AG10803 (cell line): Measurements from ENCODE around the gene BTRC.
A peak's percentile ranks its signal among the peaks of the same experiment; 100 is the strongest.
"Not testable (repeated sequence)": the region's sequence is repeated elsewhere in the genome, so short reads cannot be mapped to it uniquely, and the experiment has no call there.

ENCODE experiments used
- DNase-seq: peaks from one replicate; pipeline ENCODE4 v3.0.0; 2010; ENCODE audit warnings: low read depth
- H3K4me3 ChIP-seq: 2 replicates; pipeline ENCODE4 v1.5.1; 2011; ENCODE audit warnings: mild to moderate bottlenecking, low read length, control low read depth
- CTCF ChIP-seq: conservative IDR thresholded peaks from 2 replicates; pipeline ENCODE4 v1.5.1; 2011; ENCODE audit warnings: mild to moderate bottlenecking, low read length, control low read depth, inconsistent platforms

BTRC gene

GRCh38 chr10:101351477-101351876, 2.5 kb upstream of the BTRC start:
- no peak for TF ChIP-seq CTCF
- H3K4me3 ChIP-seq: no peak overlapping the region
- no peak for DNase-seq

DNA sequence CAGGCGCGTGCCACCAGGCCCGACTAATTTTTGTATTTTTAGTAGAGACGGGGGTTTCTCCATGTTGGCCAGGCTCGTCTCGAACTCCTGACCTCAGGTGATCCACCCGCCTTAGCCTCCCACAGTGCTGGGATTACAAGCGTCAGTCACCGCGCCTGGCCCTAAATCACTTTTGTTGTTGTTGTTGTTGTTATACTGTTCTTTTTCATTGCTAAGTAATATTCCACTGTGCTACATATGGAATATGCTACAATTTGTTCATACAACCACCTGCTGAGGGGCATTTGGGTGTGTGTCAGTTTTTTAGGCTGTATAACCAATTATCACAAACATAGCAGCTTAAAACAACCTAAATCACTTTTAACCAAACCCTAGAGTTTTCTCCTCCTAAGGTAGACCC, 1.1 kb upstream of the BTRC start:
- not testable (repeated sequence) for DNase-seq, H3K4me3 ChIP-seq

DNA sequence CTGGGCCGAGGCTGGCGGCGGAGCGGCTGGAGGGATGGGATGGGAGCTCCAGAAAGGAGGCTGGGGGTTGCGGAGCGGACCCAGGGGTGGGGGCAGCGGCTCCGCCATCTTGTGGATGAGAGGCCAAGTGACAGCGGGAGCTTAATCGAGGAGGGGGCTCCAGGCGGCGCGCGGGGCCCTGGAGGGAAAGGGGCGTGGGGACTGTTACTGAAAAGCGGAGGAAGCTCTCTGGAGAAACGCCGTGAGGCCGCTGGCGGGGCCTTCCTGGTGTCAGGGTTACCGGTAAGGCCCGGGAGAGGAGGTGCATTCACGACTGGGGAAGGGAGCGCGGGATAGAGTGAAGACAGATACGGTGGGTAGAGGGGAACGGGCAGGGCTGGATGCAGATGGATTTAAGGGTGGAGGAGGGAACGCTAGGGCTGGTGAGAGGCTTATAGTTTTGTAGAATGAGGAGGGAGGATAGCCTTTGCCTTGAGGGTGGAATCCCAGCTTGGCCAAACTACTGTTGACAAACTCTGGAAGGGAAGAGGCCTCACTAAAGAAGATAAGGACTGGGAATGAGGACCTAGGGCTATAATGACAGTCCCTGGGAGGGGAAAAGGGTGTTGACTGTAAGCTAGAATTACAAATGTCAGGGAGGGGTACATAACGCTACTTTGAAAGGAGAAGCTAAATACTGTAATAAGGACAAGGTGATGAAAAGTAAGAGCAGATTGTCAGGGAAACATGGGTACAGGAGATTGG, 535 bp downstream of the BTRC start:
- no peak for TF ChIP-seq CTCF
- DNase-seq: peak; percentile 48
- peak overlapping the region; percentile 83 for H3K4me3 ChIP-seq

GRCh38 chr10:101355072-101355706, 1.2 kb downstream of the BTRC start:
- H3K4me3 ChIP-seq: peak overlapping the region; percentile 83
- TF ChIP-seq CTCF: no peak
- DNase-seq: no peak

GRCh38 chr10:101356132-101356531, 2.2 kb downstream of the BTRC start:
- no peak for TF ChIP-seq CTCF
- no peak for DNase-seq
- no peak overlapping the region for H3K4me3 ChIP-seq

- TF ChIP-seq CTCF: no peak
- no peak for DNase-seq
- no peak overlapping the region for H3K4me3 ChIP-seq
Measured at GRCh38 chr10:101357958-101358357, 4.0 kb downstream of the BTRC start.

DNA sequence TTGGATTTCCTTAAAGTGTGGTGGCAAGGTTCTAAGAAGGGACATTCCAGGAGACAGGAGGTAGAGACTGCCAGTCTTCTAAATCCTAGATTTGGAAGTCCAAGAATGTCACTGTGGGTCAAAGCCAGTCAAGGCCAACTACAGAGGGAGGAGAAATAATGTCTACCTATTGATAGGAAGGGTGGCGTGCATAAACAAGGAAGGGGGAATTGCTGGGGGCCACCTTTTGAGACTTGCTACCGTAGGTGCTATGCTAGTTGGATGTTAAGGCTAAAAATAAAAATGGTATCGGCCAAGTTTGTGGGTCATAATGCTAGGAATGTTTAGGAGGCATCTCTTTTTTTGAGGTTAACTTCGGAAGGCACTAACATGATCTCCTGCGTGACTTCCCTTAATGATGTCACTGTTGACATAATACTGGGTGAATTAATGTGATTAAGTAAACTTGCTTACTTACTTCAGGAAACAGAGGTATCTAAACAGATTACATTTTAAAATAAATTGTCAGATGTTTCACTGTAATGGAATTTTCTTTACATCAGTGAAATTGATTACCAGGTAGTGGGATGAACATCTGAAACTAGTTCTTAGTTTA, 4.8 kb downstream of the BTRC start:
- DNase-seq: peak; percentile 13
- H3K4me3 ChIP-seq: no peak overlapping the region
- TF ChIP-seq CTCF: no peak

DNA sequence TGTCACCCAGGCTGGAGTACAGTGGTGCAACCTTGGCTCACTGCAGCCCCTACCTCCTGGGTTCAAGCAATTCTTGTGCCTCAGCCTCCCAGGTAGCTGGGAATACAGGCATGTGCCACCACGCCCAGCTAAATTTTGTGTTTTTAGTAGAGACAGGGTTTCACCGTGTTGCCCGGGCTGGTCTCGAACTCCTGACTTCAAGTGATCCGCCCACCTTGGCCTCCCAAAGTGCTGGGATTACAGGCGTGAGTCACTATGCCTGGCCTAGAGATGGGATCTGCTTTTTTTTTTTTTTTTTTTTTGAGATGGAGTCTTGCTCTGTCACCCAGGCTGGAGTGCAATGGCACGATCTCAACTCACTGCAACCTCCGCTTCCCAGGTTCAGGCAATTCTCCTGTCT, 6.1 kb downstream of the BTRC start:
- not testable (repeated sequence) for H3K4me3 ChIP-seq, DNase-seq

DNA sequence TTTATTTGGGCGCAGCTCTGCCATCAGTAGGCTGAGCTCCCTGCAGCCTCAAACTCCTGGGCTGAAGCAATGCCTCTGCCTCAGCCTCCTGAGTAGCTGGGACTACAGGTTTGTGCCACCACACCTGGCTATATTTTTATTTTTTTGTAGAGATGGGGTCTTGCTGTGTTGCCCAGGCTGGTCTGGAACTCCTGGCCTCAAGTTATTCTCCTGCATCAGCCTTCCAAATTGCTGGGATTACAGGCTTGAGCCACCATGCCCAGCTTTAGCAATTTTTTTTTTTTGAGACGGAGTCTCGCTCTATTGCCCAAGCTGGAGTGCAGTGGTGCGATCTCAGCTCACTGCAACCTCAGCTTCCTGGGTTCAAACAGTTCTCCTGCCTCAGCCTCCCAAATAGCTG, 6.9 kb downstream of the BTRC start:
- H3K4me3 ChIP-seq, DNase-seq: not testable (repeated sequence)
